HG02981 (cell line): ENCODE results near the gene RPS6KA4.
"Not testable (repeated sequence)": the region's sequence is repeated elsewhere in the genome, so short reads cannot be mapped to it uniquely, and the experiment has no call there.

Experiments used
- ATAC-seq: cut with Tn5 transposase; IDR thresholded peaks from one replicate; pipeline ENCODE4 v1.9.1; 2021; ENCODE audit warnings: mild to moderate bottlenecking, moderate library complexity; ENCODE audit not compliant: unreplicated experiment

Gene RPS6KA4

DNA sequence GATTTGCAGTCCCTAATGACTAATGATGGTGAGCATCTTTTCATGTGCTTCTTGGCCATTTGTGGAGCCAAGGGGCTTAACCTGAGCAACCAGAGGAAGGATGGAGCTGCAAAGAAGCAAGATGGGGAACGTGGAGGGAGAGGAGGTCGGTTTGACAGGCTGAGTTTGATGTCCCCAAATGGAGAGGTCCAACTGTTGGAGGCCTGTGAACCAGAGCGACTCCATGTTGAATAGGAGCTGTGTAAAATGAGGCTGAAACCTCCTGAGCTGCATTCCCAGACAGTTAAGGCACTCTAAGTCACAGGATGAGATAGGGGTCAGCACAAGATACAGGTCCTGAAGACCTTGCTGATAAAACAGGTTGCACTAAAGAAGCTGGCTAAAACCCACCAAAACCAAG is 54.5 kb downstream of the RPS6KA4 start:
- no peak for ATAC-seq

- no peak for ATAC-seq
Measured at GRCh38 chr11:64415286-64415685, 56.3 kb downstream of the RPS6KA4 start.

- no peak for ATAC-seq
Measured at GRCh38 chr11:64415996-64416728, 57.2 kb downstream of the RPS6KA4 start.

- not testable (repeated sequence) for ATAC-seq
Measured at GRCh38 chr11:64418233-64418632, 59.3 kb downstream of the RPS6KA4 start.

- ATAC-seq: no peak
Measured at GRCh38 chr11:64419257-64419790, 60.4 kb downstream of the RPS6KA4 start.

DNA sequence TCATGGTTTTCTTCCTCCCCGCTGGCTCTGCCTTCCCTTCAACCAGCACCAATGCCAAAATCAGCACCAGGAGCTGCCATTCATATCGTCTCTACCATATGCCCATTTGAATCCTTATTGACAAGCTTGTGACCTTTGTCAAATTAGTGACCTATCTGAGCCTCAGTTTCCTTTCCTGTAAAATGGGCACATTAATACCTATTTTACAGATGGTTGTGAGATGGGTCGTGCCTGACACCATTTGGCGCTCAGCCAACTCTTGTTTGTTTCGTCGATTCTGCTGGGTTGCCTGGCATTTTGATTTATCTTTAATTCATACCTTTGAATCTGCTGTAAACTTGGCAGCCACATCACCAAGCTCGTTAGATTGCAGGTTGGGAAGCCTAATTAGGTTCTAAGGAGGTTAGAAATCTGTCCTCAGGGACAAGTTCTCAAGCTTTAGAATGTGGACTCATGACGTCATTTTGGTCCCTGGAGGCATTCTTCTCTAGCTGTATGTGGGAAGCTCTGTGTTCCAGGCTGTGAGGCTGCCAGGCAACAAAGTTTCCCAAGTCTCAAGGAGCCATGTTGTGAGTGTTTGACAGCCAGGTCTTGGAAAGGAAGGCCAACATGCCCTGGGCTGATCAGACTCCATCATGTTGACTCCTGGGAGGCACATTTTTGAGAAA is 61.0 kb downstream of the RPS6KA4 start:
- ATAC-seq: no peak
